SKM-1 treated with dmso at 0.1 percent for 144 hours (cell line): Measurements from ENCODE around the gene CKAP5.
A peak's percentile ranks its signal among the peaks of the same experiment; 100 is the strongest.

Source experiments
- DNase-seq: peaks from one replicate; lab custom pipeline; 2025; ENCODE audit not compliant: unreplicated experiment; lab: John Stamatoyannopoulos, UW

The CKAP5 gene

GRCh38 chr11:46705070-46705688, 140.9 kb downstream of the CKAP5 start:
- no peak for DNase-seq

- no peak for DNase-seq
These were observed 144.9 kb downstream of the CKAP5 start for GRCh38 chr11:46701078-46701654.

- DNase-seq: peak; percentile 96
These were observed 145.6 kb downstream of the CKAP5 start, which contains the start of the genes ARHGAP1 and ZNF408 for GRCh38 chr11:46700241-46701077. Gene ARHGAP1 (minus strand): TSS chr11:46700619. CDS start chr11:46696107, 4,512 bp downstream. Gene ZNF408 (plus strand): TSS chr11:46701031. CDS start chr11:46701048, 17 bp downstream.

GRCh38 chr11:46698597-46698996, 147.5 kb downstream of the CKAP5 start:
- DNase-seq: no peak

GRCh38 chr11:46697723-46698122, 148.4 kb downstream of the CKAP5 start:
- no peak for DNase-seq

- DNase-seq: no peak
These were observed 148.8 kb downstream of the CKAP5 start for GRCh38 chr11:46697303-46697702.

- no peak for DNase-seq
These were observed 149.9 kb downstream of the CKAP5 start for GRCh38 chr11:46696212-46696558.

GRCh38 chr11:46695345-46696211, 150.5 kb downstream of the CKAP5 start:
- no peak for DNase-seq

- DNase-seq: no peak
These were observed 151.5 kb downstream of the CKAP5 start for GRCh38 chr11:46694607-46695006.

GRCh38 chr11:46694072-46694471, 152.0 kb downstream of the CKAP5 start:
- DNase-seq: no peak

GRCh38 chr11:46693597-46694012, 152.5 kb downstream of the CKAP5 start:
- DNase-seq: no peak
